OCI-LY1 (cell line): Measurements from ENCODE around the gene SYNE2.

Experiments used
- H2AFZ ChIP-seq: fragments of 200-600 bp; sonication (generic), shearing (Covaris generic); 2 replicates; pipeline ENCODE4 v1.6.0; 2014; ENCODE audit warnings: antibody characterized with exemption, mild to moderate bottlenecking, low read length
- H3F3A ChIP-seq: fragments of 200-600 bp; sonication (generic), shearing (Covaris generic); 2 replicates; pipeline ENCODE4 v1.6.0; 2014; ENCODE audit warnings: mild to moderate bottlenecking, antibody characterized with exemption, low read length, moderate library complexity; ENCODE audit not compliant: insufficient read depth
- H3K27ac ChIP-seq: fragments of 200-600 bp; sonication (generic); 2 replicates; pipeline ENCODE4 v1.5.1; 2014; ENCODE audit warnings: low read length, mixed run types, mild to moderate bottlenecking, low read depth; ENCODE audit not compliant: poor library complexity, severe bottlenecking
- H3K27me3 ChIP-seq: fragments of 200-600 bp; sonication (generic); 2 replicates; pipeline ENCODE4 v1.6.0; 2014; ENCODE audit warnings: antibody characterized with exemption, mild to moderate bottlenecking, low read length, moderate library complexity; ENCODE audit not compliant: insufficient read depth
- H3K36me3 ChIP-seq: fragments of 200-600 bp; sonication (generic); 2 replicates; pipeline ENCODE4 v1.6.1; 2014; ENCODE audit warnings: mild to moderate bottlenecking, antibody characterized with exemption, low read length, moderate library complexity, mixed read lengths; ENCODE audit not compliant: insufficient read depth
- H3K4me1 ChIP-seq: fragments of 200-600 bp; sonication (generic); 2 replicates; pipeline ENCODE4 v1.5.1; 2014; ENCODE audit warnings: mild to moderate bottlenecking, low read length, moderate library complexity; ENCODE audit not compliant: insufficient read depth, severe bottlenecking
- H3K4me2 ChIP-seq: fragments of 200-600 bp; sonication (generic), shearing (Covaris generic); 2 replicates; pipeline ENCODE4 v1.6.1; 2014; ENCODE audit warnings: low read length
- H3K4me3 ChIP-seq: fragments of 200-600 bp; sonication (generic); 2 replicates; pipeline ENCODE4 v1.5.1; 2014; ENCODE audit warnings: low read length, low read depth, mild to moderate bottlenecking, mixed read lengths; ENCODE audit not compliant: poor library complexity, severe bottlenecking
- H3K79me2 ChIP-seq: fragments of 200-600 bp; shearing (Covaris generic); 2 replicates; pipeline ENCODE4 v1.6.1; 2016; ENCODE audit warnings: mixed run types, low read length, mixed read lengths; ENCODE audit not compliant: insufficient read depth
- H3K9ac ChIP-seq: fragments of 200-600 bp; sonication (generic), shearing (Covaris generic); 2 replicates; pipeline ENCODE4 v1.6.1; 2014; ENCODE audit warnings: mild to moderate bottlenecking, low read length, mixed read lengths
- H3K9me2 ChIP-seq: fragments of 200-600 bp; sonication (generic), shearing (Covaris generic); 2 replicates; pipeline ENCODE4 v1.6.1; 2014; ENCODE audit warnings: low read depth, mild to moderate bottlenecking, low read length, mixed read lengths
- H3K9me3 ChIP-seq: fragments of 200-600 bp; shearing (Covaris generic); 2 replicates; pipeline ENCODE4 v1.6.1; 2014; ENCODE audit warnings: low read length, mixed read lengths
- H4K20me1 ChIP-seq: fragments of 200-600 bp; sonication (generic), shearing (Covaris generic); 2 replicates; pipeline ENCODE4 v1.6.0; 2016; ENCODE audit warnings: mild to moderate bottlenecking, low read length; ENCODE audit not compliant: insufficient read depth
- EZH2 ChIP-seq: fragments of 200-600 bp; sonication (generic), shearing (Covaris generic); IDR thresholded peaks from 2 replicates; pipeline ENCODE4 v1.8.0; 2017; ENCODE audit warnings: borderline replicate concordance, mixed run types, mild to moderate bottlenecking, antibody characterized with exemption, low read length, moderate library complexity, mixed read lengths
- TF ChIP-seq, protein P1 (sequence below): fragments of 200-600 bp; sonication (generic), shearing (Covaris generic); IDR thresholded peaks from 2 replicates; pipeline ENCODE4 v1.5.1; 2017; ENCODE audit warnings: mild to moderate bottlenecking, antibody characterized with exemption, low read length, moderate library complexity, mixed read lengths

Gene SYNE2

GRCh38 chr14:63875311-63875710, 22.5 kb downstream of the SYNE2 start:
- Histone ChIP-seq H3K36me3 (no peaks in the 10 kb centered on the region), H3K9me2 (no peaks in the 10 kb centered on the region), H3F3A (no peaks in the 10 kb centered on the region; the same call in 1 of the 2 replicates), H3K4me1 (peaks cover 51% of the 10 kb centered on the region), H4K20me1 (no peaks in the 10 kb centered on the region), H3K4me3 (no peak overlapping the region), H3K79me2 (peaks cover 75% of the 10 kb centered on the region), H3K27ac (no peak overlapping the region), H3K9ac (no peak overlapping the region), H3K27me3 (no peaks in the 10 kb centered on the region), H3K9me3 (no peaks in the 10 kb centered on the region), H3K4me2 (no peak overlapping the region), H2AFZ (no peak overlapping the region)
- TF ChIP-seq, protein P1, sequence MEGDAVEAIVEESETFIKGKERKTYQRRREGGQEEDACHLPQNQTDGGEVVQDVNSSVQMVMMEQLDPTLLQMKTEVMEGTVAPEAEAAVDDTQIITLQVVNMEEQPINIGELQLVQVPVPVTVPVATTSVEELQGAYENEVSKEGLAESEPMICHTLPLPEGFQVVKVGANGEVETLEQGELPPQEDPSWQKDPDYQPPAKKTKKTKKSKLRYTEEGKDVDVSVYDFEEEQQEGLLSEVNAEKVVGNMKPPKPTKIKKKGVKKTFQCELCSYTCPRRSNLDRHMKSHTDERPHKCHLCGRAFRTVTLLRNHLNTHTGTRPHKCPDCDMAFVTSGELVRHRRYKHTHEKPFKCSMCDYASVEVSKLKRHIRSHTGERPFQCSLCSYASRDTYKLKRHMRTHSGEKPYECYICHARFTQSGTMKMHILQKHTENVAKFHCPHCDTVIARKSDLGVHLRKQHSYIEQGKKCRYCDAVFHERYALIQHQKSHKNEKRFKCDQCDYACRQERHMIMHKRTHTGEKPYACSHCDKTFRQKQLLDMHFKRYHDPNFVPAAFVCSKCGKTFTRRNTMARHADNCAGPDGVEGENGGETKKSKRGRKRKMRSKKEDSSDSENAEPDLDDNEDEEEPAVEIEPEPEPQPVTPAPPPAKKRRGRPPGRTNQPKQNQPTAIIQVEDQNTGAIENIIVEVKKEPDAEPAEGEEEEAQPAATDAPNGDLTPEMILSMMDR: no peak
- TF ChIP-seq EZH2: no peak

GRCh38 chr14:63877550-63877939, 24.7 kb downstream of the SYNE2 start:
- H2AFZ ChIP-seq: no peak overlapping the region
- no peaks in the 10 kb centered on the region for H4K20me1 ChIP-seq
- H3K4me3 ChIP-seq: no peak overlapping the region
- peaks cover 72% of the 10 kb centered on the region for H3K79me2 ChIP-seq
- peaks cover 35% of the 10 kb centered on the region for H3K4me1 ChIP-seq
- H3K36me3 ChIP-seq: peaks cover 8% of the 10 kb centered on the region; the same call in 1 of the 2 replicates
- H3K4me2 ChIP-seq: no peak overlapping the region
- H3K27me3 ChIP-seq: no peaks in the 10 kb centered on the region
- no peaks in the 10 kb centered on the region; the same call in 1 of the 2 replicates for H3F3A ChIP-seq
- no peaks in the 10 kb centered on the region for H3K9me2 ChIP-seq
- no peak for TF ChIP-seq EZH2
- TF ChIP-seq, protein P1: no peak
- H3K9me3 ChIP-seq: no peaks in the 10 kb centered on the region
- H3K27ac ChIP-seq: no peak overlapping the region
- no peak overlapping the region for H3K9ac ChIP-seq

DNA sequence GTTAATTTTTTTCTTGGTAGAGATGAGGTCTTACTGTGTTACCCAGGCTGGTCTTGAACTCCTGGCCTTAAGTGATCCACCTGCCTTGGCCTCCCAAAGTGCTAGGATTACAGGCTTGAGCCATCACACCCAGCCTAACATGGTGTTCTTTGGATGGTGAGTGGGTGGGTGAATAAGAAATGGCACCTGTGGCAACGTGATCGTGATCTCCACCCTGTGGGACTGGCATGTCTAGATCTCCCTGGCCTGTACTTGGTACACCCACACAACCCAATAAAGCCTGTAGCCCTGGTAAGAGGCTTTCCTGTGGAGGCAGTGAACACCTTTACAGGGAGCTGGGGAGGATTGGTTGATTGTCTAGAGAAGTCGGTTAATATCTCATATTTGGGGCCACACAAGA, 25.2 kb downstream of the SYNE2 start:
- Histone ChIP-seq H3K9ac (no peak overlapping the region), H3K79me2 (peaks cover 71% of the 10 kb centered on the region), H3K27me3 (no peaks in the 10 kb centered on the region), H2AFZ (no peak overlapping the region), H3K9me2 (no peaks in the 10 kb centered on the region), H3K9me3 (no peaks in the 10 kb centered on the region), H3K36me3 (peaks cover 8% of the 10 kb centered on the region; the same call in 1 of the 2 replicates), H3K27ac (no peak overlapping the region), H4K20me1 (no peaks in the 10 kb centered on the region), H3F3A (no peaks in the 10 kb centered on the region; the same call in 1 of the 2 replicates), H3K4me1 (peaks cover 32% of the 10 kb centered on the region), H3K4me2 (no peak overlapping the region), H3K4me3 (no peak overlapping the region)
- TF ChIP-seq, protein P1: no peak
